Measurements from ENCODE around the gene PLAGL1.

GRCh38 chr6:144052488-144052887 lies 44.4 kb upstream of the PLAGL1 start:
- no peak for TF ChIP-seq CTCF (IDR thresholded peaks at IDR 0.05)
- no peak for TF ChIP-seq EZH2 (IDR thresholded peaks at IDR 0.05; ENCODE audit: borderline replicate concordance, insufficient read depth, low read depth, low read length, poor library complexity, severe bottlenecking)
